GM18505 (cell line): ENCODE measurements around the gene AKAP4.
A peak's percentile ranks its signal among the peaks of the same experiment; 100 is the strongest.

ENCODE experiments used
- ATAC-seq: cut with Tn5 transposase; IDR thresholded peaks from one replicate; pipeline ENCODE4 v1.9.1; 2021; ENCODE audit not compliant: unreplicated experiment
- POLR2A ChIP-seq: IDR thresholded peaks from 4 replicates; pipeline ENCODE4 v1.6.1; 2011; ENCODE audit warnings: borderline replicate concordance; ENCODE audit not compliant: insufficient read depth, insufficient read length; ENCODE audit errors: extremely low read depth

AKAP4 gene

GRCh38 chrX:50200907-50201306 is at the start of gene AKAP4:
Gene AKAP4 (minus strand): TSS chrX:50201007. CDS start chrX:50200889, 118 bp downstream.
- TF ChIP-seq POLR2A, result no peak

GRCh38 chrX:50211510-50211909 is 10.7 kb upstream of the AKAP4 start:
- no peak for TF ChIP-seq POLR2A
- no peak for ATAC-seq

More at GRCh38 chrX:50200907-50201306, at the start of gene AKAP4:
- no peak for ATAC-seq

GRCh38 chrX:50206753-50207152 is 5.9 kb upstream of the AKAP4 start:
- TF ChIP-seq POLR2A, result no peak
- no peak for ATAC-seq

GRCh38 chrX:50204364-50204899 is 3.6 kb upstream of the AKAP4 start, which contains the start of gene CCNB3:
Gene CCNB3 (plus strand): TSS chrX:50204765. CDS start chrX:50285164, 80,399 bp downstream.
- TF ChIP-seq POLR2A, result no peak
- ATAC-seq, result peak; percentile 96

GRCh38 chrX:50202539-50202938 is 1.7 kb upstream of the AKAP4 start:
- ATAC-seq, result no peak
- no peak for TF ChIP-seq POLR2A

- no peak for ATAC-seq
- TF ChIP-seq POLR2A, result no peak
Observed at GRCh38 chrX:50198348-50198747, 2.5 kb downstream of the AKAP4 start.

GRCh38 chrX:50188859-50189600 is 11.8 kb downstream of the AKAP4 start:
- ATAC-seq, result no peak
- no peak for TF ChIP-seq POLR2A

- no peak for TF ChIP-seq POLR2A
- ATAC-seq, result no peak
Observed at GRCh38 chrX:50183891-50184290, 16.9 kb downstream of the AKAP4 start.

GRCh38 chrX:50180073-50180940 is 20.5 kb downstream of the AKAP4 start:
- no peak for ATAC-seq
- no peak for TF ChIP-seq POLR2A

GRCh38 chrX:50169717-50170116 is 31.1 kb downstream of the AKAP4 start:
- no peak for ATAC-seq
- TF ChIP-seq POLR2A, result no peak

GRCh38 chrX:50168241-50168687 is 32.5 kb downstream of the AKAP4 start:
- TF ChIP-seq POLR2A, result no peak

GRCh38 chrX:50167366-50167765 is 33.4 kb downstream of the AKAP4 start:
- TF ChIP-seq POLR2A, result no peak
- no peak for ATAC-seq

More at GRCh38 chrX:50168241-50168687, 32.5 kb downstream of the AKAP4 start:
- ATAC-seq, result peak; percentile 62

- ATAC-seq, result no peak
- TF ChIP-seq POLR2A, result no peak
Observed at GRCh38 chrX:50165727-50166126, 35.1 kb downstream of the AKAP4 start.
